PC-3 (cell line): Measurements from ENCODE around the gene FOXP1. TPM values are rescaled to one million over a fixed set of nuclear protein-coding genes. Genes with fewer than 3 reads are reported as not detected.

Experiments used
- ATAC-seq: fragments of 200-7000 bp; cut with Tn5 transposase; 2 replicates; pipeline ENCODE4 v1.9.1; 2020; ENCODE audit warnings: mild to moderate bottlenecking, moderate library complexity
- BruUV-seq: library from RNA; stranded (reverse); fragments of 400-500 nt; replicated peaks from 2 replicates; lab custom pipeline; 2021; lab: Mats Ljungman, UMichigan
- CTCF ChIA-PET: fragments of 300-600 bp; sonication (Branson Sonifier 250); formaldehyde crosslinking; loops from one replicate; lab custom pipeline; 2022; ENCODE audit warnings: antibody characterized with exemption; lab: Charles Lee
- POLR2A ChIA-PET: fragments of 300-600 bp; sonication (Branson Sonifier 250); formaldehyde crosslinking; loops from one replicate; lab custom pipeline; 2022; ENCODE audit warnings: antibody characterized with exemption; ENCODE audit not compliant: unreplicated experiment; lab: Charles Lee
- DNase-seq: peaks from one replicate; pipeline ENCODE4 v3.0.0-alpha.2; 2015
- H2AFZ ChIP-seq: fragments of 300-600 bp; sonication (generic); 2 replicates; pipeline ENCODE4 v1.6.0; 2016; ENCODE audit warnings: antibody characterized with exemption, low read length
- H3F3A ChIP-seq: fragments of 300-600 bp; sonication (generic); one replicate; pipeline ENCODE4 v1.6.0; 2017; ENCODE audit warnings: antibody characterized with exemption, low read length, control low read depth, mild to moderate bottlenecking; ENCODE audit not compliant: unreplicated experiment
- H3K27ac ChIP-seq: fragments of 300-600 bp; sonication (generic); 2 replicates; pipeline ENCODE4 v1.5.1; 2016; ENCODE audit warnings: mild to moderate bottlenecking, low read length
- H3K27me3 ChIP-seq: fragments of 300-600 bp; sonication (generic); 2 replicates; pipeline ENCODE4 v1.6.1; 2016; ENCODE audit warnings: low read length, mixed read lengths
- H3K36me3 ChIP-seq: fragments of 300-600 bp; sonication (generic); 2 replicates; pipeline ENCODE4 v1.6.1; 2016; ENCODE audit warnings: low read depth, mixed run types, low read length, mixed read lengths
- H3K4me1 ChIP-seq: fragments of 300-600 bp; sonication (generic); 2 replicates; pipeline ENCODE4 v1.5.1; 2016; ENCODE audit warnings: low read length; ENCODE audit not compliant: insufficient read depth
- H3K4me2 ChIP-seq: fragments of 300-600 bp; sonication (generic); 2 replicates; pipeline ENCODE4 v1.6.0; 2016; ENCODE audit warnings: low read length
- H3K4me3 ChIP-seq: fragments of 300-600 bp; sonication (generic); 2 replicates; pipeline ENCODE4 v1.5.1; 2016; ENCODE audit warnings: mild to moderate bottlenecking, low read length, mixed read lengths
- H3K79me2 ChIP-seq: fragments of 300-600 bp; sonication (generic); 2 replicates; pipeline ENCODE4 v1.6.1; 2017; ENCODE audit warnings: low read length, mixed read lengths
- H3K9ac ChIP-seq: fragments of 300-600 bp; sonication (generic); 2 replicates; pipeline ENCODE4 v1.6.0; 2016; ENCODE audit warnings: mild to moderate bottlenecking, low read length
- H3K9me2 ChIP-seq: fragments of 300-600 bp; sonication (generic); replicated peaks from 2 replicates; pipeline ENCODE4 v1.6.1; 2016; ENCODE audit warnings: mixed run types, low read length, mixed read lengths
- H3K9me3 ChIP-seq: fragments of 300-600 bp; sonication (generic); 2 replicates; pipeline ENCODE4 v1.6.1; 2016; ENCODE audit warnings: low read length, mixed read lengths
- H4K20me1 ChIP-seq: fragments of 300-600 bp; sonication (generic); 2 replicates; pipeline ENCODE4 v1.6.1; 2016; ENCODE audit warnings: low read length, mixed read lengths
- EZH2 ChIP-seq: fragments of 300-600 bp; sonication (generic); IDR thresholded peaks from one replicate; pipeline ENCODE4 v1.6.1; 2017; ENCODE audit warnings: antibody characterized with exemption, mild to moderate bottlenecking, low read length; ENCODE audit not compliant: unreplicated experiment
- EZH2phosphoT487 ChIP-seq: fragments of 300-600 bp; sonication (generic); IDR thresholded peaks from 2 replicates; pipeline ENCODE4 v1.6.1; 2018; ENCODE audit warnings: mild to moderate bottlenecking, antibody characterized with exemption, low read length, borderline replicate concordance
- intact Hi-C: fragments of 100-400 bp; cut with micrococcal nuclease; formaldehyde crosslinking; loops from 2 replicates; pipeline ENCODE4 v1.9.0; 2023
- total RNA-seq: library from RNA; depleted of rRNA; stranded (reverse); fragments of >200 nt; gene quantifications from 2 replicates; pipeline ENCODE4 v1.2.3, GENCODE V29; 2014
- TF ChIP-seq, protein P1 (sequence below): fragments of 300-600 bp; sonication (generic); conservative IDR thresholded peaks from 2 replicates; pipeline ENCODE4 v1.5.1; 2017; ENCODE audit warnings: antibody characterized with exemption, low read depth, mild to moderate bottlenecking, low read length

The FOXP1 gene
- total RNA-seq, 1 experiment from 2014 or later = 35.3 TPM

DNA sequence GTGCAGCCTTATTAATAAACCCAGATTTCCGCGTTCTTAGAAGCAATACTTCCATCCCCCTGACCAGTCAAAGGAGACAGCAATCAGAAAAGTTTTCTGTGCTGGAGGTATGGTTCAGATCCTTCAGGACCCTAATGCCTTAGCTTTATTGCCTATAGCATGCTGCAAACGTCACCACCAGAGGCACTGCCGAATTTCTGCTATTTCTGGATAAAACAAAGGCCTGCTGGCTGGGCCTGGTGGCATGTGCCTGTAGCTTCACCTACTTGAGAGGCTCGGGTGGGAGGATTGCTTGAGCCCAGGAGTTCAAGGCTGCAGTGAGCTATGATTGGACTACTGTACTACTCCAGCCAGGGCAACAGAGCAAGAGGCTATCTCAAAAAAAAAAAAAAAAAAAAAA, 407.2 kb downstream of the FOXP1 start:
- no peaks in the 10 kb centered on the region for H3K36me3 ChIP-seq
- CTCF ChIA-PET = no interaction called here
- H3K9me3 ChIP-seq = no peaks in the 10 kb centered on the region
- H2AFZ ChIP-seq = no peak overlapping the region
- no peak for TF ChIP-seq EZH2phosphoT487
- TF ChIP-seq EZH2 = no peak
- TF ChIP-seq, protein P1, sequence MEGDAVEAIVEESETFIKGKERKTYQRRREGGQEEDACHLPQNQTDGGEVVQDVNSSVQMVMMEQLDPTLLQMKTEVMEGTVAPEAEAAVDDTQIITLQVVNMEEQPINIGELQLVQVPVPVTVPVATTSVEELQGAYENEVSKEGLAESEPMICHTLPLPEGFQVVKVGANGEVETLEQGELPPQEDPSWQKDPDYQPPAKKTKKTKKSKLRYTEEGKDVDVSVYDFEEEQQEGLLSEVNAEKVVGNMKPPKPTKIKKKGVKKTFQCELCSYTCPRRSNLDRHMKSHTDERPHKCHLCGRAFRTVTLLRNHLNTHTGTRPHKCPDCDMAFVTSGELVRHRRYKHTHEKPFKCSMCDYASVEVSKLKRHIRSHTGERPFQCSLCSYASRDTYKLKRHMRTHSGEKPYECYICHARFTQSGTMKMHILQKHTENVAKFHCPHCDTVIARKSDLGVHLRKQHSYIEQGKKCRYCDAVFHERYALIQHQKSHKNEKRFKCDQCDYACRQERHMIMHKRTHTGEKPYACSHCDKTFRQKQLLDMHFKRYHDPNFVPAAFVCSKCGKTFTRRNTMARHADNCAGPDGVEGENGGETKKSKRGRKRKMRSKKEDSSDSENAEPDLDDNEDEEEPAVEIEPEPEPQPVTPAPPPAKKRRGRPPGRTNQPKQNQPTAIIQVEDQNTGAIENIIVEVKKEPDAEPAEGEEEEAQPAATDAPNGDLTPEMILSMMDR = no peak
- no peaks in the 10 kb centered on the region for H3K4me1 ChIP-seq
- intact Hi-C loops = no loop called here
- no peak overlapping the region for H3K4me3 ChIP-seq
- no TSS peak for BruUV-seq
- H3K27me3 ChIP-seq = no peaks in the 10 kb centered on the region
- no peaks in the 10 kb centered on the region for H4K20me1 ChIP-seq
- no peaks in the 10 kb centered on the region for H3K9me2 ChIP-seq
- no peak overlapping the region for H3K27ac ChIP-seq
- H3F3A ChIP-seq = no peaks in the 10 kb centered on the region
- H3K4me2 ChIP-seq = no peak overlapping the region
- POLR2A ChIA-PET = interaction anchor here (0.5 to 0.6 kb wide), 2 partner anchors 49 to 246 kb away, joined by 3 read pairs; no protein-coding TSS in a partner anchor
- no peak overlapping the region for H3K9ac ChIP-seq
- no peaks in the 10 kb centered on the region for H3K79me2 ChIP-seq
- DNase-seq (no peak), ATAC-seq (no peak)

DNA sequence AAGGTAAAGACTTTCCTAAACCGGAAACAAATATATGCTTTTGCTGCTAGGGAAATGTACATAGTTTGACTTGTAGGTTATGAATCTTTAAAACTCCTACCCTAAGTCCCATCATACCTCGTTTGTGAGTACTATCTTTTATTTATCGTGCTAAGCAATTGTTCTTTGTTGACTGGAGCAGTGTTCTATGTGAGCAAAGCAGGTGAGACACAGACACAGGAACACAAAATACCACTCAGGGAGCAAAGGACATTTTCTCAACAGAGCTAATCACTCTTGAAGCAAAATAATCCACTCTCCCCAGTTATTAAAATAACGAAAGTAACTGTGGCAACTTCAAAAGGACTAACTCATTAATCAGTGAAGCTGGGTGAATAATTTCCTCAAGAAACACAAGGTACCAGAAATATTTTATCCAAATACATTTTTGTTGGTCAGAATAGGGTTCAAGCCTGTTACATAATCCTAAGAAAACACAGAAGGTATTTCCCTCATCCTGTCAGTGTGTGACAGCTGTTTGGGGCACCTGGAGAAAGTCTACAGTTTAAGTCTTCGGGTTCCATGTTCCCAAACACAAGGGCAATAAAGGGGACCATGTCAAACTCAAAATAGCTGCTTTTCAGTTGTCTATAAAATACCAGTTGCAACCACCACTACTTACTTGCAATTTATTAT, 407.7 kb downstream of the FOXP1 start:
- ATAC-seq = no peak
- Histone ChIP-seq H3F3A (no peaks in the 10 kb centered on the region), H3K27me3 (no peaks in the 10 kb centered on the region), H3K4me1 (no peaks in the 10 kb centered on the region), H3K9me2 (no peaks in the 10 kb centered on the region), H4K20me1 (no peaks in the 10 kb centered on the region), H2AFZ (no peak overlapping the region), H3K4me2 (no peak overlapping the region), H3K4me3 (no peak overlapping the region), H3K79me2 (no peaks in the 10 kb centered on the region), H3K36me3 (no peaks in the 10 kb centered on the region), H3K27ac (no peak overlapping the region), H3K9me3 (no peaks in the 10 kb centered on the region), H3K9ac (no peak overlapping the region)
- CTCF ChIA-PET = no interaction called here
- POLR2A ChIA-PET = interaction anchor here (0.5 to 0.6 kb wide), 2 partner anchors 49 to 246 kb away, joined by 3 read pairs; no protein-coding TSS in a partner anchor
- no TSS peak for BruUV-seq
- TF ChIP-seq EZH2 (no peak), EZH2phosphoT487 (no peak)
- TF ChIP-seq, protein P1 = no peak
- intact Hi-C loops = no loop called here
- no peak for DNase-seq

DNA sequence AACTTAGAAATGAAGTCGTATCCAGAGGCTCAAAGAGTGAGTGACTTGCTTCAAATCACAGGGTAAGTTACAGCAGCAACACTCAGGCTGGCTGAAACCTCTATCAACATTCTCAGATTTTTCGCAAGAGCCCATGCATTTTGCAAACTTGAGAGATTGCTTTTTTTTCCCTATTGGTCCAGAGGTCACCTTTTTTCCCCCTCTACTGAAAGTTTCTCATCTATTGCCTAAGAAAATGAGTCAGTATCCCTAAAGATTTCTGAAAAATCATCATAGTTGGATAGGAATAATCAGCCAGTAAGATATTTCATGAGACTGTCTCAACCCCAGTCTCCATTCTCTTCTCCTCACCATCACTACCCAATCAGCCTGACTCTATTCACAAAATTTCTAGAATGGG, 410.6 kb downstream of the FOXP1 start:
- intact Hi-C loops = no loop called here
- ATAC-seq (no peak), DNase-seq (no peak)
- Histone ChIP-seq H3K79me2 (no peaks in the 10 kb centered on the region), H3K9ac (no peak overlapping the region), H3K36me3 (no peaks in the 10 kb centered on the region), H3K4me3 (no peak overlapping the region), H4K20me1 (no peaks in the 10 kb centered on the region), H3K4me2 (no peak overlapping the region), H2AFZ (no peak overlapping the region), H3F3A (no peaks in the 10 kb centered on the region), H3K9me2 (no peaks in the 10 kb centered on the region), H3K9me3 (no peaks in the 10 kb centered on the region), H3K27me3 (no peaks in the 10 kb centered on the region), H3K27ac (no peak overlapping the region), H3K4me1 (peaks cover 7% of the 10 kb centered on the region)
- TF ChIP-seq EZH2 (no peak), EZH2phosphoT487 (no peak)
- TF ChIP-seq, protein P1 = no peak
- POLR2A ChIA-PET = no interaction called here
- no TSS peak for BruUV-seq
- CTCF ChIA-PET = no interaction called here
